Glomerular endothelial cell (primary cell): ENCODE measurements around the gene TLCD4. TPM values are rescaled to one million over a fixed set of nuclear protein-coding genes. Genes with fewer than 3 reads are reported as not detected.

Source experiments
- DNase-seq: peaks from one replicate; pipeline ENCODE4 v3.0.0-alpha.2; 2011; ENCODE audit warnings: low read depth, low spot score; ENCODE audit errors: extremely low read depth
- total RNA-seq: library from RNA; depleted of rRNA; stranded (reverse); fragments of >200 nt; gene quantifications from 2 replicates; pipeline ENCODE4 v1.2.3, GENCODE V29; 2015

TLCD4 gene
- total RNA-seq, 1 donor from 2014 or later: not detected

DNA sequence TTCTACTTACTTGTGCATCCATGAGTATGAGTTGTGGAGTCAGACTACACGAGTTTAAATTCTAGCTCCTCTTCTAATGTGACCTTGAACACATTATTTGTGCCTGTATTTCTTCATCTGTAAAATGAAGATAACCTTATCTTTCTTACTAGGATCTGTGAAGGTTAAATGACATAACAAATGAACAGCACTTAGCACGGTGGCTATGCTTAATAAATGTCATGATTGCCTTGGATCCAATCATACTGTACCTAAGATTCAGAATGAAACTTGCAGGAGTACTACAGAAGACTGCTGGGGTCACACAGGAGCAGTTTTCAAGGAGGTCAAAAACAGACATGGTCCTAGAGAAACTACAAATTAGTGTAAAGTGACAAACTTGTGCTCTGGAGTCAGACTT lies 22.2 kb upstream of the TLCD4 start:
- no peak for DNase-seq

DNA sequence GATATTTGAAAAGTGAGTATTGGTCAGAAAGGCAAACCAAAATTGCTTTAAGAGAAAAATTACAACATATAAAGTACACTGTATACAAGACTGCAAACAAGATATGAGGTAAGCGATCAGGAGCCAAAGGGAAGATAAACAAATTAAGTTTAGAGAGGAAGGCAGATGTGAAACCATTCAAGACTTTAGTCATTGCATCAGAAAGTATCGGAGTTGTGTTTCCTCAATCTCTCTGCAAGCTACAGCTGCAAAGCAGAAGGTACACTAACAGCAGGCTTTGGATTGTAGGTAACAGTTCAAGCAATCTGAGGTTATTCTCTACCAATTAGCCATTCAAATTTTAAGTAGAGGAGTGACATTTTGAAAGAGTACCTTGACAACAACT lies 21.3 kb upstream of the TLCD4 start:
- no peak for DNase-seq

DNA sequence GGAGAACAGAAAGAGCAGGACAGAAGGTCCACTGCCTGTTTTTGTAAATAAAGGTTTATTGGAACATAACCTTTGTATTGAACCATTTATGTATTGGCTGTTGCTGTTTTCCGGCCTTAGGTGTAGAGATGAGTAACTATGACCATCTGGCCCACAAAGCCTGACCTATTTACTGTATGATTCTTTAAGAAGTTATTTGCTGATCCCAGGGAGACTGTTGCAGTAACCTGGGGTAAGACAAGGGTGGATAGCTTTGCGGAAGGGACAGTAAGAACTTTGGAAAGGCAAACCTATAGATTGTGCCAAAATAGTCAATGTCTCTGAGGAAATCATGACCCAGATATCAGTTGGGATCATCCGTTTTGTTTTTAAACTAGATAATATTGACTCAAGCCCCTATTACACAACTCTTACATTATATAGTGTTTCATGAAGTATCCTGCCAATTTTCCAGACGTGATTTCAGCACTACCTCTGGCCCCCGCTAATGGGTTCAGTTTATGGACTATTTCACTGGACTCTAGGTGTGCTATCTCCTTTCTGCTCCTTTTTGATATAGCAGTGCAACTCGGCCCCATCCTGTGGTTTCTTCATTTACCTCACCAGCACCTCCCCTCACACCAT lies 20.8 kb upstream of the TLCD4 start:
- DNase-seq: no peak

DNA sequence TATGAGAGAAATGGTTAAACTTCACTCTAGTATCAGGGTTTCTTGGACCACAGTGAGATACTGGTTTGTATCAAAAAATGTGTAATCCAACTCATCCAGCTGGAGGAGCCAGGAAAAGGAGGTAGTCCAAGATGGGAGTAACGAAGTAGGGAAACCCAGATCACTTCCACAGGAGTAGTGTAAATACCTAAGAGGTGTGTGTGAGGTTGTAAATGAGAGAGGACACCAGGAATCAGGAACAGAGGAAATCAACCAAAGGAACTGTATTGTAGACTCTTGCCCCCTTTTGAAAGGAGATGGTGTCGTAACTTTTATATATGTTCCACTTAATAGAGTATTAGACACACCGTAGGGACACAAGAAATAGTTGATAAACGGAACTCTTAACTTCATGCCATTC lies 19.7 kb upstream of the TLCD4 start:
- DNase-seq: no peak

DNA sequence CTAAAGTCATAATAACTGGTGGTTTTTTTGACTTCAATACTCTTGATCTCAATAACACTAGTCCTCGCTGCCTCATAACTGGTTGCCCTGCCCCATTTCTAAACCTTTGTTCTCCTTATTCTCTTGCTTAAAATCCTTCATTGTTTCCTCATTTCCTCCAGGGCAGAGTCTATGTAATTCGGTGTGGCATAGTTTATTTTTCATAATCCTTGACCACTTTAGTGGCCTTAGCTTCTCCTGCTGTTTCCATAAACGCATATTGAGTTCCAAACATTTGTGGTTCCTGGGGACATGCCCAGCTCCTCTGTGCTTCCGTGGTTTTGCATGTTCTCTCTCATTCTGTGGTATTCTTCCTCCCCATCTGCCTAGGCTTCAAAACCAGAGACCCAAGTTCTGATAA lies 19.0 kb upstream of the TLCD4 start:
- DNase-seq: no peak

DNA sequence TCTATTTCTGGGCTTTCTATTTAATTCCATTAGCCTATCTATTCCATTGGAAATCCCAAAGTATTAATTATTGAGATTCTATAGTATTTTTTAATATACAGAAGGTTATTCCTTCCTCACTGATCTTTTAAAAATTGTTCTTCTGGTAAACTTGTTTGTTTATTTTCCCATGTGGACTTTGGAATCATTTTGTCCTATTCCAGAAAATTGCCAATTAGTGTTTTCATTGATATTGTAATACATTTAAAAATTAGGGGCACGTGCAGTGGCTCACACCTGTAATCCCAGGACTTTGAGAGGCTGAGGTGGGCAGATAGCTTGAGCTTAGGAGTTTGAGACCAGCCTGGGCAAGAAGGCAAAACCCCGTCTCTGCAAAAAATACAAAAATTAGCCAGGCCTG lies 8.4 kb upstream of the TLCD4 start:
- no peak for DNase-seq

DNA sequence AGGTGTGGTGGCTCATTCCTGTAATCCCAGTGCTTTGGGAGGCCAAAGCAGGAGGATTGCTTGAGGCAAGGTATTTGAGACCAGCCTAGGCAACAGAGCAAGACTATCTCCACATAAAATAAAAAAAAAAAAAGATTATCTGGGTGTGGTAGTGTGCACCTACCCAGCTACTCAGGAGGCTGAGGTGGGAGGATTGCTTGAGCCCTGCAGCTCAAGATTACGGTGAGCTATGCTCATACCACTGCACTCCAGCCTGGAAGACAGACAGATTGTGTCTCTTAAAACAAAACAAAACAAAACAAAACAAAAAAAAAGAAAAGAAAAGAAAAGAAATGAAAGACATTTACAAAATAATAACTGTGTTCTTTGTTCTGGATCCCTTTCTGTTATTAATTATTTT lies 6.1 kb upstream of the TLCD4 start:
- no peak for DNase-seq

DNA sequence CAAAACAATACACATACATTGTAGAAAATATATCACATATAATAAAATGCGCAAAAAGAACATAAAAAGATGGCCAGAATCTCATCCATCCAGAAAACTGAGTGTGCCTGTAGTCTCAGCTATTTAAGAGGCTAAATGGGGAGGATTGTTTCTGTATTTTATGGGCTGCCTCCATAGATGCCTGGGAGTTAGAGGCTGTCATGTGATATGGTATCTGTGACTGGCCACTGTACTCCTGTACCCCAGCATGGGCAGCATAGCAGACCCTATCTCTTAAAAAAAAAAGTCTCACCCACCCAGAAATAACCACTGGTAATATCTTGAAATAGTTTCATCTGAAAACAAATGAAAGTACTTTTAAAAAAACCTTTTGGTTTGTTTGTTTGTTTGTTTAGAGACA lies 3.5 kb upstream of the TLCD4 start:
- no peak for DNase-seq

DNA sequence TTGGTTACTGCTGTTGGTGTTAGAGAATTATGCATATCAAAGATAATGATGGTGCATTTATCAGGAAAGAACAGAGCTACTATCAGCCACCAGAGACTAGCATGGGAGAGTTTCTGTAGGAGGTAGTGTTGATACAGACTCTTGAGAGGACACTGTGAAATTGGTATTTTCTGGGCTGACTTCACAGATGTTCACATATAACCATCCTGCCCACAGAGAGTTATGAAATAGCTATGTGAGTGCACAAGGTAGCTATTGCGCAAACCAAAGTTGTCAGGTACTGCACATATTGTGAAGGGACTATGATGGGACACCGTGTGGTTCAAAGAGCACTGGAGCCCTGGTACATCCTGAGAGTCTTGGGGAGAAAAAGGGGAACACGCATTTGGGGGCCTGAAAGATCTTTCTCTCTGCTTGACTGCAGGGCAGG lies 1.4 kb upstream of the TLCD4 start:
- no peak for DNase-seq

DNA sequence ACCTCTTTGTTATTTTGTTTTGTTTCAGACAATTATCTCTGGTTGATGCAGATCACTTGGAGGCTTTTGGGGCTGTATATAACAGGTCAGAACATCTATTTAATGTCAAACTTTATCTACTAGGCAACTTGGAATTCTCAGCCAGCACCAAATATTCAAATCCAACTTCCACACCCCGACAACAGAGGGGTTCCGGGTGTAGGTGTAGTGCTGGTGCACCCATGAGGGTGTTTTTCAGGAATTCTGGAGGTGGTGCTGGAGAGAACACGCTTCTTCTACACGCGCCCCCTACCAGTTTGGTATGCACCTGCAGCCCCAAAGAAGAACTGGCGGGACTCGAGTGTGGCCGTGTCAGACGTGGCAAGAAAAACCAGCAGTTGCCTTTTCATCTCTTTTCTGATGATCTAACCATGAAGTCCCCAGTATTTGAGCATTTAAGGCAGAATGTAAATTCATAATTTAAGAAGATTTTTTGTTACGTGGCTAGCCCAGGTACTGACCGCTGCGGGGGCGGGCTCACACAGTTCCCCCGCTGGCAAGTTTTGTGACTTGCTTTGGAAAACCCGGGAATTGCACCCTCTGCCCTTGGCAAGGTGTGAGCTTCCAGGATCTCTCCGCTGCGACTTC lies 462 bp upstream of the TLCD4 start:
- DNase-seq: no peak

DNA sequence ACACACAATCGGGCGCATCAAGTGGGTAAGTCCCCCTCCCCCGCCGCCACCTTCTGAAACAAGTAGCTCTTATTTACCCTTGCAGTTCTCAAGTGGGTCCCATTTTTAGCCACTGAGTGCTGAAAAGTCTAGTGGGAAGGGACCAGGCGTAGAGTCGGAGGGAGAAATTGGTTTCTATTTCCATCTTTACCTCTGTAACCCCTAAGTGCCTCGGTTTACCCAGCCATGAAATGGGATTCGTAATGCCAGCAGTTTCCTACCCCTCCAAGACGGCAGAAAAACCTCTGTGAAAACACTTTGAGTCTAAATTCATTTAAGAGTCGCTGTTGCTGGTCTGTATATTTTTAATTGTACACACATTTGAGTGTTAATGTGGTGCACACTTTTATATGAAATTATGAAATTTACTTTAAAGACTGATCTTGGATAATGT lies 928 bp downstream of the TLCD4 start:
- DNase-seq: no peak

DNA sequence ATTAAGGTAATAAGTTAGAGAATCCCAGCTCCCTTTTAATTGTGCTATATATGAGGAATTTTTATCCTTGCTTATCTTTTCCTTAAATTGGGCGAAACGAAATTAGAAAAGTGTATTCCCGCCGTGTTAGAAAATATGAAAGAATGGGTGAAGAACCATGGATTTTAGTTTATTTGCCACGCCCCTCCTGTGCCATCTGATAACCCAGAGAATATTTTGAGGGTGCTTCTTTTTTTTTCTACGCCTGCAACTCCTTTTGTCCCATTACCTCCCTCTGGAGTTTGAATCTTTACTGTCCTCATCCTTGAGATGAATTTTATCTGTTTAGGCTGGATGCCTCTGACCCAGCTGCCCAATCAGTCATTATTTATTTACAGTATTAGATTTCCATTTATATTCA lies 1.6 kb downstream of the TLCD4 start:
- DNase-seq: no peak

DNA sequence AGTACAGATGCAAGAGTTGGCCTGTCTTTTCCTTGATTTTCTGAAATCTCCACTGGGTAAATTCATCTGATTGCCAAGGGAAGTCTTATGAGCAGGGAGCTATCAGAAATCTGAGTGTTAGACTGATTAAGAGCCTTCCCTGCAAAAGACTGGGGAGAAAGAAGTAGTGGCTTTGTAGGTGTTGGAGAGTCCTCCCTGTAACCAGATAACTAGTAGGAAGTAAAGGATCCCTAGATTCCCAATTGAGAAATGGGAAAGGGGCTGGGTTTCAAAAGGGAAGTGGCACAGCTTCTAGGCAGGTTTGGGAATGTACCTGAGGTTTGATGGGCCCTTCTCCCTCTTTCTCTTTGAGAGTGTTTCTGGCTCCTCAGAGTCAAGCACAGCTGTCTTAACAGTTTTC lies 2.1 kb downstream of the TLCD4 start:
- no peak for DNase-seq

DNA sequence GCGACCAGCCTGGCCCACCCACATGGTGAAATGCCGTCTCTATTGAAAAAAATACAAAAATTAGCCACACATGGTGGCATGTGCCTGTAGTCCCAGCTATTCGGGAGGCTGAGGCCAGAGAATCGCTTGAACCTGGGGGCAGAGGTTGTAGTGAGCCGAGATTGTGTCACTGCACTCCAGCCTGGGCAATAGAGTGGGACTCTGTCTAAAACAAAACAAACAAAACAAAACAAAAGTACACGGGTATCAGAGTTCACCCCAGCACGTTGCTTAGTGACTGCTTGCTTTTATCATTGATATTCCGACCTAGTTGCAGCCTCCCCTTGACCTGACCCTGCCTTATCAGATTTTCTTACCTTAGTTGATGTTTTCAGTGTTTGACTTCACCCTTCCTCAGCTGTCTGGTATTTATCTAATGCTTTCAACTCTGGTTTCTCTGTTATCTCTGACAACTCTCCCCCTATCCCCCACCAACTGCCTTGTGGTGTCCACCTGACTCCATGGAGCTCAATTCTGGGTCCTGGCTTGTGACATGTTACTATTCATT lies 5.1 kb downstream of the TLCD4 start:
- no peak for DNase-seq

DNA sequence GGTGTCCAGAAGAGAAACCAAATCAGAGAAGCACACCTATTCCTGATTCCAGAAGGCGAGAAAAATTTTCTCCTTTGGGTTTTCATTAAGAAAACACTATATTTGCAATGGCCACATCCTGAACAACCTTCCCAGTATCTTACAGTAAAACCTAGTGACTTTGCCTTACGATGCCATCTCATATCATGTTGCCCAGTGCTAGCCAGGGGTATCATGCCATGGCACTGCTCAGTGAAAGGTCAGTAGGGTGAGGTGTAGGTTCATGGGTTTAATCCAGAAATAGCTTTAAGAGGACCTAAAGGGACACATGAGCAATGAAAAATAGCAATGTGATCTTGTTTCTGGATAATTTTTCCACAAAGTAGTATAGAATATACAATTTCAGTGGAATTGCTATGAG lies 7.2 kb downstream of the TLCD4 start:
- no peak for DNase-seq

DNA sequence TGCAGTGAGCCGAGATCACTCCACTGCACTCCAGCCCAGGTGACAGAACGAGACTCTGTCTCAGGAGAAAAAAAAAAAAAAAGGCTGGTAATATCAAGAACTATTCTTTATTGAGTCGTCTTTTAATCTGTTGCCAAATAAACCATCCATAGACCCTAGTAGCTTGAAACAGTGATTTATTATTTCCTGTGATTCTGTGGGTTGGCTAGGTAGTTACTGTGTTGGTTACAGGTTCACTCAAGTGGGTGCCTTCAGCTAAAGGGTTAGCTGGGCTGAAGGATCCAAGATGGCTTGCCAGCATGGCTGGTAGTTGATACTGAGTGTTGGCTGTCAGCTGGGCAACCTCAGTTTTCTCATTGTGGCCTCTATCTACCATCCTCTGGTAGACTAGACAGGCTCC lies 9.2 kb downstream of the TLCD4 start:
- no peak for DNase-seq

DNA sequence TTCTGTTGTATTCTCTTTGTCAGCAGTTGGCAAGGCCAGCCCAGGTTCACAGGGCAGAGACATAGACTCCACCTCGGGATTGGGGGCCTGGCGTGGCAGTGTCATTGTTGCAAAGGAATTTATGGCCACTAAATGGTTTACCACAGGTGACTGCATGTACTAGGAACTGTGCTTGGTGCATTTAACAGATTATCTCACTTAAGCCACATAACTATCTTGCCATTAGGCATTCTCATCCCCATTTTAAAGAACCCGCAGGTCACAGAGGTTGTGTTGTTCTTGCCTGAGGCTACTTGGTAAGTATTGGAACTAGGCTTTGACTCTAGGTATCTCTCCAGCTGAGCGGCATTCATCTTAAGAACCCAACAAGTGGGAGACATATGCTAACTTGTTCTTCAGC lies 9.7 kb downstream of the TLCD4 start:
- no peak for DNase-seq

DNA sequence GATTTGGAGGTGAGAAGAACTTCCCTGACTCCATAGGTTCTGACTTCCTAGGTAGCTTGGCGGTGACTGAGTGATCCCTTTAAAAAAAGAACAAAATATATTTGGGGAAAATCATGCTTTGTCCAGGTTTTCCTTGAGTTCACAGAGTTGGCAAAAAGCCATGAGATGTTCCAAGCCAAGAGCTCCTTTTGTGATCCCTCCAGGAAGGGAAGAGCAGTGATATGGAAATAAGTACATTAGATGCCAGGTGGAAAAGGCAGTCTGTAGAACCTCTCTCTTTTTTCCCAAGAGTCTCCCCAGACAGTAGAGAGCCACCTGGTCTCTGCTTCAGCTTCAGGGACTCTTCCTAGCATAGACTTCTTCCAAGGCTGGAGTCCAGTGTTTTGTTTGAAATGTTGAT lies 10.2 kb downstream of the TLCD4 start:
- no peak for DNase-seq

DNA sequence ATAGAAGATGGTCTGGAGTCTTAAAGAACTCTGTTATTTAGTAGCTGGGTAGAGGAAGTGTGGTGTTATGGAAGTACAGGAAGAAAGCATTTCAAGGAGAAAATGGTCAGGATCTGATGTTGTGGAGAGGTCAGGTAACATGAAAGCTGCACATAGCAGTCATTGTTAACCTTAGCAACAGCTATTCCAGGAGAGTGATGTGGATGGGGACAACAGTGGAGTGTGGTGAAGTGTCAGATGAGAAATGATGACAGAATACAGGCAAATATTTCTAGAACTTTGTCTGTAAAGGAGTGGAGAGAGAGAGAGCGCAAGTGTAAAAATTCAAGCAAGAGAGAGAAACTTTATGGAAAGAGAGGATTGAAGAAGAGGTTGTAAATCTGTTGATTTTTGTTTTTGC lies 15.6 kb downstream of the TLCD4 start:
- DNase-seq: no peak

DNA sequence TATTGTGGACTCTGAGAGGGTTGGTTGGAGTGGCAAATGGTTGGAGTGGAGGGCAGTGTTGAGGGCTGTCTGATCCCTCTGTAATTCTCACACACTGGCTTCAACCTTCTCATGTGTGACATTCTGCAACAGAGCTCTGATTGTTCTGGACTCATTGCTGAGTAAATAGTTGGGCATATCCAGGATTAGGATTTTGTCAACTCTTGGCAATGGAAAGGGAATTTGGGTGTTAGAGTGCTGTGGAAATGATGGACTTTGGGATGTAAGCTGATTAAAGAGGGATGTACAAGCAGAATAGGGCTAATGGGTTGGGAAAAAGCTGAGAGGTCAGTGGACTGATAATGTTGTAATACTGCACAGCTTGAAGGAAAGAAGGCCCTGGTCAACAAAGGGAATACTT lies 16.5 kb downstream of the TLCD4 start:
- no peak for DNase-seq

DNA sequence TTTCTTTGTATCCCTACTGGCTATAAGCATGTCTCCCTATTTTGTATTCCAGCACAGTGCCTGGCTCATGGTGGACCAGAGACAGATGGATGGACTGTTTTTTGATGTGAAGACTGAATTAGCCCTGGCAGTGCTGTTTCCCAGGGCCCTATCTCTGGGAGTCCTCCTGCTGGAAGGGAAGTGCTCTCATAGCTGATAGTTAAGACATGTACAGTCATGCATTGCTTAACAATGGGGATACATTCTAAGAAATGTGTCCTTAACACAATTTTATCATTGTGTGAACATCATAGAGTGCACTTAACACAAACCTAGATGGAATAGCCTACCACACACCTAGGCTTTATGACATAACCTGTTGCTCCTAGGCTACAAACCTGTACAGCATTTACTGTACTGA lies 21.1 kb downstream of the TLCD4 start:
- no peak for DNase-seq

DNA sequence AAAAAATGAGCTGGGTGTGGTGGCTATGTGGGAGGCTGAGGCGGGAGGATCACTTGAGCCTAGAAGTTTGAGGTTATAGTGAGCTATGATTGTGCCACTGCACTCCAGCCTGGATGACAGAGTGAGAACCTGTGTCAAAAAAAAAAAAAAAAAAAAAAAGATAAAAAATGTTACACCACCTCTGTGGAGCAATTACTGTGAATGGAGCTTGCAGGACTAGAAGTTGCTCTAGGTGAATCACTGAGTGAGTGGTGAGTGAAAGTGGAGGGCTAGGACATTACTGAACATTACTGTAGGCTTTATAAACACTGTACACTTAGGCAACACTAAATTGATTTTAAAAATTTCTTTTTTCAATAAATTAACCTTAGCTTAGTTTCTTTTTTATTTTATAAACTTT lies 21.9 kb downstream of the TLCD4 start:
- no peak for DNase-seq

DNA sequence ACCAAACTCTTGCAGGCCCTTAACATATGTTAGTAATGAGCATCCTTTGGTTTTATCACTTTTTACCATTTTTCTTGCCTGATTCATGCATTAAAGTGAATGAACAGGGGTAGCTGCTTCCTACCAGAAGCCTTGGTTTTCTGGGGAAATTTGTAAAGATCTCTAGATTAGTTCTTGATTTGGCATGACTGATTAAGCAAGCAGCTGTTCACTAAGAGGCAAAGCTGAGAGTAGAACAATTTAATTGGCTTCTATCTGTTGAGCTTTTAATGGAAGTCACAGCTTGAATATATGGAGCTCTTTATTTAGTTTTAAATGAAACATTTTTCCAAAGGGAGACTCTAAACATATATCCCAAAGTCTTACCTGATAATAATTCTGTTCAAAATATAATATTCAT lies 23.6 kb downstream of the TLCD4 start:
- no peak for DNase-seq
